Activated CD8-positive, alpha-beta memory T cell treated with anti-CD3 and anti-CD28 coated beads for 36 hours (primary cell): ENCODE data around the gene MYBL2. TPM values are rescaled to one million over a fixed set of nuclear protein-coding genes. Genes with fewer than 3 reads are reported as not detected.

Experiments used
- CTCF ChIA-PET: fragments of 350-600 bp; sonication (Branson Sonifier 250); formaldehyde crosslinking; loops from one replicate; lab custom pipeline; 2021; ENCODE audit warnings: antibody characterized with exemption; lab: Charles Lee
- POLR2A ChIA-PET: fragments of 350-600 bp; sonication (Branson Sonifier 250); formaldehyde crosslinking; loops from one replicate; lab custom pipeline; 2021; ENCODE audit warnings: antibody characterized with exemption; lab: Charles Lee
- total RNA-seq, 2 experiments: library from RNA; stranded (reverse); gene quantifications; one replicate each; pipeline ENCODE4 v1.2.3, GENCODE V29; 2021

Gene MYBL2
- total RNA-seq, 2 experiments from 2014 or later: 91.7 to 92.0 TPM

DNA sequence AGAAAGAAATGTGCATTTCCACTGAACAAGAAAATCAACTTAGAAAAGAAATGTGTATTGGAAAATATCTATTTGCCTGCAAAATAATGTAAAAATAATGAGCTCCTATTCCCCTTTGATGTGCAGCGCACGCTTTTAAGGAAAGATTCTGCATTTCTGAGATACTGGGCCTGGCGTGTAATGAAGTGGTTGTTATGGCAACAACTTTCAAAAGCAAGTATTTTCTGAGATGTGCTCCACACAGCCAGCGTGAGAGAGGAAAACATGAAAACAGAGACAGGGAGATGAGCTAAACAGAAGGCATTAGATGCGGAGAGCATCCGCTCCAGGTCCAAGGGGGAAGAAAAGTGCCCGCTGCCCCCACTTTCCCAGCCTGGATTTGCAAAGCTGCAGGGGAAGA, 99.0 kb downstream of the MYBL2 start:
- CTCF ChIA-PET: no interaction called here
- POLR2A ChIA-PET: no interaction called here

Other genes with a start within 250 kb of the MYBL2 start
- gene SRSF6, start 209.2 kb upstream of the MYBL2 start, total RNA-seq: 100 to 1,000 TPM; 182 to 184 TPM
- 1 to 10 TPM; 4.4 to 5.2 TPM for gene L3MBTL1, start 159.4 kb upstream of the MYBL2 start, total RNA-seq
- gene SGK2, start 108.1 kb upstream of the MYBL2 start, total RNA-seq: under 1 TPM in 1 of 2 experiments, not detected in 1; 0.15 TPM
- 10 to 100 TPM; 18.4 to 19.0 TPM for gene IFT52, start 76.2 kb upstream of the MYBL2 start, total RNA-seq
- not detected for gene GTSF1L, start 59.9 kb downstream of the MYBL2 start, total RNA-seq
- under 1 TPM; 0.34 to 0.63 TPM for gene TOX2, start 247.7 kb downstream of the MYBL2 start, total RNA-seq